Activated effector memory CD4-positive, alpha-beta T cell treated with Interleukin-2 at 50 U/mL for 16 hours (primary cell): ENCODE data around the gene GPR158.

ENCODE experiments used
- DNase-seq: peaks from one replicate; pipeline ENCODE4 v3.0.0-alpha.2; 2020

The GPR158 gene

DNA sequence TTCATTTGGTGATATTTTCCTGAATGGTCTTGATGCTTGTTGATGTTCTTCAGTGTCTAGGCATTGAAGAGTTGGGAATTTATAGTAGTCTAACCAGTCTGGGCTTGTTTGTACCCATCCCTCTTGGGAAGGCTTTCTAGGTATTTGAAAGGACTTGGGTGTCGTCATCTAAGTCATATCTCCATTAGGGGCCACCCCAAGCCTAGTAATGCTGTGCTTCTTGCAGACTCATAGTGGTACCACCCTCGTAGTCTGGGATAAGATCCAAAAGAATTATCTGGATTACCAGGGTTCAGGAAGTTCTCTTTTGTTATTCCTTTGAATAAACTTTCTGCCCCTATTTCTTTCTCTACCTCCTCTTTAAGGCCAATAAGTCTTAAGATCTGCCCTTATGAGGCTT is 439.9 kb downstream of the GPR158 start:
- DNase-seq = no peak

DNA sequence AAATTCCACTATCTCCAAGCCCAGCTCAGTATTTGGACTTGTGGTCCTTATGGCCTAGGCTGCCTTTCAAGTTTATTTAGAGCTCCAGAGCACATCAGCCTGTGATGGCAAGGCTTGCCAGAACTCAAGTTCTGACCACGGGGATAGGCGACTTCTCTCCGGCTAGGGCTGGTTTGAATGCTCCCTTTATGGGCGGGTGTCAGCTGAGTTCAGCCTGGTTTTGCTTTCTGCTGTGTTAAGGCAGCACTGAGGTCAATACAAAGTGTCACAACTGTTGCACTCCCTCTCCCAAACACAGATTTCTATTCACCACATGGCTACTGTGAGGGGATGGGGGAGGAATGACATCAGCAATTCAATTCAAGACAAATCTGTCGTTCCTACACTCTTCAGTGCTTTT is 441.1 kb downstream of the GPR158 start:
- no peak for DNase-seq

DNA sequence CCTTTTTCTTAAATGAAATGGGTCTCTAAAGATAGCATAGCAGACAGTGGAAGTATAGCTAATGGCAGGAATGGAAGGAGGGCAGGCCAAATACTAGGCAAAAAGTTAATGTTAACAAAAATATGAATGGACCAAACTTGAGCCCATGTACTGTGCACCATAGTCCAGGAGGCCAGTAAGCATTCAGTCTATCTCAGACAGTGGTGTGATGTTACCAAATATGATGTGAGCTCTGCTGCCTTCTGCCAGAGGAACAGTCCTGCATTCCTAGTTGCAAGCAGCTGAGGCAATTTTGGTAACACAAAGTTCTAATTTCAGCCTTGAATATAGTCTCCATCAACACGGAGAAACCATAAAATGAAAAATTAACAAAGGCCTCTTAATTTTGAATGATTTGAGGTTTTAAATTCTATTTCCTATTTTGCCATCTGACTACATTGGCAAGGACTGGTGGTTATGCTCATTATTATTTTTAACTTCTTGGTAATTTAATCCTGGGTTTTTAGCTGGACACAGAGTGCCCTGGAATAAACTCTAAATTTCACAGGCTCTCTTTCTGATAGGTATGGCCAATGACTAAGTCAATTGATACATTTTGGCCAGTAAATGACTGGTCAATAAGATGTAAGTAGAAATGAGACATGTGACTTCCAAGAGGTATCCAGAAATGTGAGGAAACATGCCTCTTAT is 442.2 kb downstream of the GPR158 start:
- DNase-seq = no peak

DNA sequence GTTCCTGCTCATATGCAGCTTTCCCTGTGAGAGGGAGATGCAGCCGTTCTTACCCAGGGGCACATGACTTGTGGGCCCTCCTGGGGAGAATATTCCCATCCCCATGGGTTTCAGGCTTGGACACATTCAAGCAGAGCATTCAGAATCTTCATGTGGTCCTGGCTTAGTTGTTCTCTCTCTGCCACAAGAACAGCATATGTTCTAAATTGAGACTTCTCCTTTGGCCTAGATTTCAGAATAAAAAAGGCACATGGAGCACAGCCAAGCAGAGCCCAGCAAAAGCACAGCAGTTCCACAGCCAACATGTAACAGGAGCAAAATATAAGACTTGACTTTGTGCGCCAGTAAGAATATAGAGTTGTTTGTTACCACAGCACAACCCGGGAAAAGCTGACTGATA is 452.8 kb downstream of the GPR158 start:
- DNase-seq = no peak

DNA sequence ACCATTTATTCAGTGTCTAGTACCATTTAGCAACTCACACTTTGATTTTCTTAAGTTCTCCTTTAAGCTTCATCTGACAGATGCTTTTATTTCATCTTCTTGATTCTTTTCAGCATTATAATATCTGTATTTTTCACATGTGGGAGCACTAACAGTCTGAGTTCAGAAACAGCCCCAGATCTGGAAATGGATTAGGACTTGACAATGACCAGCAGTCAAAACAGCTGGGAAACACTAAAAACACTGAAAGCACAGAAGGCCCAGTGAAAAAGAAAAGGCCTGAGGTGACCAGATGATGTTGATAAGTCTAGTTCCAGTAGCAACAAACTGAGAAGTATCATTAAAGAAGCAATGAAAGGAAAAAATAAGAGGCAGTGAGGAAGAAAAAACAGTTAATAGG is 454.5 kb downstream of the GPR158 start:
- no peak for DNase-seq

DNA sequence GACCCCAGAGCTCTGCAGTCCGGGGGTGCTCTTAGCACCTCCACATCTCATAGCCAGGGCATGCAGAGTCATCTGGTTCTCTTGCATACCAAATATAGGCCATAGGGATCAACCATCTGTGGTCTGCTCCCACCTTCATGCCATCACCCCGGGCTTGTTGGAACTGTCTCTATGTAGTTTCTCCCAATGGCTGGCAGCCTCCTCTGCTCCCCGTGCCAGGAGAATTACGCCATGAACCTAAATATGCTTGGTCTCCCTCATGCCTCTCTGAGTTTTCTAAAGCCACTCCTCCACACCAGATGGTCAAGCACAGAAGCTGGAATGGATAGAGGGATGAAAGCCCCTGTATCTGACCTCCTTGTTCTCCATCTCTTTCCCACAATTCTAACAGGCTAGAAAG is 456.7 kb downstream of the GPR158 start:
- DNase-seq = no peak

DNA sequence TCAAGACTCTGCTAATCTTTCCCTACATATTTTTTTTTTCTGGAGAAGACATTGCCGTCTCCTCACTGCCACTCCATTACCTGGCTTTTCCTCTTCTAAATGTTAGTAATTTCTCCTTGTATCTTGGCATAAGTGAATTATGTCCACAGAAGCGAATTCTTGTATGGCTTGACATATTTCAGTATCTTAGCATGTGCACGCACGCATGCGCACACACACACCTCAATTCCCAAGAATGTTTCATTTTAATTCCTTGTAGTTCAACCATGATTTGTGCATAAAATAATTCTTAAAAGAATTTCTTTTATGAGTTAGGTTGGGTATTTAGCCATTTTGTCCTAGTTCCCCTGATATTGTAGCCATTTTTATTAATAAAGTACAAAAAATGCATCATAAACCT is 458.0 kb downstream of the GPR158 start:
- DNase-seq = no peak

DNA sequence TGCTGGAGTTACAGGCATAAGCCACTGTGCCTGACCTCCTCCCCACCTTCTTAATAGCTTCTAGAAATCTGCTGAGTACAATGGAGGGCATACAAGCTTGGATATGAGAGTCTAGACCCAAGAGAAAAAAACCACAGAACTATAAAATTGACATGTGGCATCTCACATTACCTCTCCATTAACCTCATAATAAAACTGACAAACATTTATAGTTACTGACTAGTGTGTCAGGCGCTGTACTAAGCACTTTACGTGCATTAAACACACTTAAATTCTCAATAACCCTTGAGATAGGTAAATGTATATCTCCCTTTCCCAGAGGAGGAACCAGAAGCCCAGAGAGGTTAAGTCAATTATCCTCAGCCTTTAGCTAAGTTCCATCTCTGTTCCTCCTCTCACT is 458.7 kb downstream of the GPR158 start:
- DNase-seq = no peak

DNA sequence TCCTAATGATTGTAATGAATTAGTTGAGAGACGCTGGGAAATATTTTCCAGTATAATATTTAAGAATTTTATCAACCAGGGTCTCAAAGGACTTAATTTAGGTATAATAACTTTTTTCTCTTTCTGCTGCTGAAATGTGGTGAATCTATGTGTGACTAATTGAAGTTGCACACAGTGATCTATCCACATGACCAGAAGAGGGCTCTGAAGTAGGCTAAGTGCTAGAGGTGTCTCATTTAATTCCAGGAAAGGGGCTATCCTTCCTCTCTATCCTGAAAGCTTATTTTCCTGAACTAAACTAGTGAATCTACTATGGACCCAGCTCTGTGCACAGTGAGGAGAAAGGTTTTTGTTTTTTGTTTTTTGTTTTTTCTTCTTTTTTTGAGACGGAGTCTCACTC is 464.8 kb downstream of the GPR158 start:
- DNase-seq = no peak

DNA sequence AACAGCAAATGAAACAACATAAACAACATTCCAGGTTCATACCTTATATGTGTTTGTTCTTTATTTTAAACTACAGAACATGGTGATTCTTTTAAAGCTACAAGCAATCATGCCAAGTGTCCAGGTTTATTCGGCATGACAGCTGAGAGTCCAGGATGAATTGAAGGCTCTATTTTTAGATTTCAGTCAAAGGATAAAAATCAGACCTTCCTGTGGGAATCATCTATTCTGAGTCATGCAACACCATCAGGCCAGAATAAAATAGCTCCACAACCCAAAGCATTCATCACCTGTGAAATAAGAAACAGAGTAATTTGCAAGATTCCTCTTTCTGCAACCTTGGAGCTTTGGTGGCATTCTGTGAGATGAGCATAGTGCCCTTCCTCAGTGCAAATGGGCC is 466.8 kb downstream of the GPR158 start:
- no peak for DNase-seq

DNA sequence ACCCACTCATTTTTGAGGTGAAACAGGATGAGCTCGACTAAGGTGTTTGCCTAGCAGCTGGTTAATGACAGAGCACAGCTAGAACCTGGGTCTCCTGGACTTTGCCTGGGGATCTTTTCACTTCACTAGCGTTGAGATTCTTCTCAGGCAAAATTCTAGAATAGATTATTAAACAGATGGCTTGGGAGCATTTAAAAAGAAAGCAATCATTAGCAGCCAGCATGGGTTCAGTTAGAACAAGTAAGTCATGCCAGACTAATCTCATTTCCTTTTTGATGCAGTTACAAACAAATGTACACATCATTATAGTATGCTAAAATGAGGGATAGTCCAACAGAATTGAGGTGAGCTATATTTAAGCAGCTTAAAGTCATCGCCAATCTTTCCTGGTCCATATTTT is 467.9 kb downstream of the GPR158 start:
- no peak for DNase-seq

DNA sequence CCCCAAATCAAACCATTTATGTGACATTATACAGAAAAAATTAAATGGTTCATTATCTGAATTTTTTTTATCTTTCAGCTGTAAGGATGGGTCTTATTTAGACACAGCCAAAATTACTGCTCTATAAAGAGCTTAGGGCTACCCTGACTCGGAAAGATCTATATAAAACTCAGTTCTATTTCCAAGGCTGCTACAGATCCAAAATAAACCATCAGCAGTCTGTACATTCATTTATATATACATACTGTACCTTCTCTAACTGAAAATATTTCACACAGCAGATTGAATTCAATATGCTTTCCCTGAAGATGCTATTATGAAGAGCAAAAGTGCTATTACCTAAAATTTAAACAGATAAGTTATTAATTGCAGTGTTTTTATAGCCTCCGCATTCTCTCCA is 471.6 kb downstream of the GPR158 start:
- no peak for DNase-seq

DNA sequence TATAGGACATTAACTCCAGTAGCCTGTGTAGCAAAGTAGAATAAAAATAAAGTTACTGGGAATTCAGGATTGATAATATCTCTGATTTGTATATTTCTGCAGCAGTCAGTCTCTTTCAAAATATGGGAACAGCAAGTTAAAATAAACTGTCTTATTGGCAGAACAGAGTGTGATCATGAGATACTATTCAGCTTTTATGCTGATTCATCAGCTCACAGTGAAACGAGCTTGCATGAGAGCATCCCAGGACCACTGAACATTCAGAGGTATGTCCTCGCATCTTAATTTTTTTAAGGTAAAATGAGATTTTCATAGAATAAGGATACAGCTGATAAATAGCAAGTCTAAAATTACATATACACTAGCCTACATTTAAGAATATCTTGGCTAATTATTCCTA is 476.7 kb downstream of the GPR158 start:
- no peak for DNase-seq
